Neural cell (in vitro differentiated cells): Measurements from ENCODE around the gene DDX51. TPM values are rescaled to one million over a fixed set of nuclear protein-coding genes. Genes with fewer than 3 reads are reported as not detected.
"Not testable (repeated sequence)": the region's sequence is repeated elsewhere in the genome, so short reads cannot be mapped to it uniquely, and the experiment has no call there.

Experiments
- H2AFZ ChIP-seq: fragments of 200-600, 300-800 bp; sonication (generic), shearing (Covaris generic); 2 replicates; pipeline ENCODE4 v1.6.0; 2014; ENCODE audit warnings: low read depth, mild to moderate bottlenecking, antibody characterized with exemption, low read length, moderate library complexity
- H3F3A ChIP-seq: fragments of 200-600 bp; shearing (Covaris generic); 2 replicates; pipeline ENCODE4 v1.6.1; 2016; ENCODE audit warnings: mild to moderate bottlenecking, moderate library complexity, mixed read lengths, antibody characterized with exemption, low read length; ENCODE audit not compliant: insufficient read depth, poor library complexity, severe bottlenecking
- H3K27ac ChIP-seq: fragments of 200-600, 300-800 bp; sonication (generic), shearing (Covaris generic); 2 replicates; pipeline ENCODE4 v1.5.1; 2014; ENCODE audit warnings: mild to moderate bottlenecking, low read length, moderate library complexity
- H3K27me3 ChIP-seq: fragments of 300-800, 200-600 bp; sonication (generic), shearing (Covaris generic); 2 replicates; pipeline ENCODE4 v1.6.0; 2014; ENCODE audit warnings: mild to moderate bottlenecking, low read depth, low read length, moderate library complexity; ENCODE audit not compliant: insufficient read depth
- H3K36me3 ChIP-seq: fragments of 300-800, 200-600 bp; sonication (generic), shearing (Covaris generic); 2 replicates; pipeline ENCODE4 v1.5.1; 2014; ENCODE audit warnings: mild to moderate bottlenecking, antibody characterized with exemption, low read length, moderate library complexity; ENCODE audit not compliant: insufficient read depth
- H3K4me2 ChIP-seq: fragments of 300-800, 200-600 bp; sonication (generic), shearing (Covaris generic); 2 replicates; pipeline ENCODE4 v1.6.0; 2014; ENCODE audit warnings: mild to moderate bottlenecking, low read length
- H3K4me3 ChIP-seq: fragments of 300-800, 200-600 bp; sonication (generic), shearing (Covaris generic); 2 replicates; pipeline ENCODE4 v1.5.1; 2014; ENCODE audit warnings: mild to moderate bottlenecking, low read length, moderate library complexity
- H3K79me2 ChIP-seq: fragments of 200-600 bp; shearing (Covaris generic); replicated peaks from 2 replicates; pipeline ENCODE4 v1.6.0; 2014; ENCODE audit warnings: mild to moderate bottlenecking, low read length, moderate library complexity; ENCODE audit not compliant: insufficient read depth
- H3K9ac ChIP-seq: fragments of 300-800, 200-600 bp; sonication (generic), shearing (Covaris generic); 2 replicates; pipeline ENCODE4 v1.6.1; 2016; ENCODE audit warnings: mild to moderate bottlenecking, low read length, mixed read lengths
- H3K9me2 ChIP-seq: fragments of 200-600 bp; shearing (Covaris generic); 2 replicates; pipeline ENCODE4 v1.6.1; 2016; ENCODE audit warnings: mild to moderate bottlenecking, low read length, mixed read lengths; ENCODE audit not compliant: insufficient read depth
- H3K9me3 ChIP-seq: fragments of 200-600, 300-800 bp; sonication (generic), shearing (Covaris generic); 2 replicates; pipeline ENCODE4 v1.6.1; 2016; ENCODE audit warnings: mild to moderate bottlenecking, mixed run types, low read length, moderate library complexity, mixed read lengths
- H4K20me1 ChIP-seq: fragments of 200-600 bp; shearing (Covaris generic); 2 replicates; pipeline ENCODE4 v1.6.1; 2016; ENCODE audit warnings: mild to moderate bottlenecking, mixed run types; ENCODE audit not compliant: insufficient read depth
- EP300 ChIP-seq: fragments of 450-650 bp; conservative IDR thresholded peaks from 2 replicates; pipeline ENCODE4 v1.6.1; 2014; ENCODE audit warnings: antibody characterized with exemption, mild to moderate bottlenecking, moderate library complexity; ENCODE audit not compliant: poor library complexity, severe bottlenecking
- POLR2AphosphoS5 ChIP-seq: IDR thresholded peaks from 2 replicates; pipeline ENCODE4 v1.6.1; 2012
- SMC3 ChIP-seq: fragments of 450-650 bp; conservative IDR thresholded peaks from 2 replicates; pipeline ENCODE4 v1.6.1; 2014; ENCODE audit warnings: antibody characterized with exemption, mild to moderate bottlenecking, moderate library complexity; ENCODE audit not compliant: poor library complexity
- polyA plus RNA-seq: library from polyadenylated mRNA; depleted of rRNA; stranded (reverse); fragments of >200 nt; gene quantifications from 2 replicates; pipeline ENCODE4 v1.2.3, GENCODE V29; 2014
- TF ChIP-seq, protein P1 (sequence below): IDR thresholded peaks from 2 replicates; pipeline ENCODE4 v1.6.1; 2012; ENCODE audit warnings: borderline replicate concordance
- TF ChIP-seq, protein P2 (sequence below): fragments of 450-650 bp; IDR thresholded peaks from 2 replicates; pipeline ENCODE4 v1.5.1; 2014; ENCODE audit warnings: antibody characterized with exemption, mild to moderate bottlenecking, moderate library complexity; ENCODE audit not compliant: poor library complexity, severe bottlenecking

Gene DDX51
- polyA plus RNA-seq, 1 donor from 2014 or later = 17.6 TPM

DNA sequence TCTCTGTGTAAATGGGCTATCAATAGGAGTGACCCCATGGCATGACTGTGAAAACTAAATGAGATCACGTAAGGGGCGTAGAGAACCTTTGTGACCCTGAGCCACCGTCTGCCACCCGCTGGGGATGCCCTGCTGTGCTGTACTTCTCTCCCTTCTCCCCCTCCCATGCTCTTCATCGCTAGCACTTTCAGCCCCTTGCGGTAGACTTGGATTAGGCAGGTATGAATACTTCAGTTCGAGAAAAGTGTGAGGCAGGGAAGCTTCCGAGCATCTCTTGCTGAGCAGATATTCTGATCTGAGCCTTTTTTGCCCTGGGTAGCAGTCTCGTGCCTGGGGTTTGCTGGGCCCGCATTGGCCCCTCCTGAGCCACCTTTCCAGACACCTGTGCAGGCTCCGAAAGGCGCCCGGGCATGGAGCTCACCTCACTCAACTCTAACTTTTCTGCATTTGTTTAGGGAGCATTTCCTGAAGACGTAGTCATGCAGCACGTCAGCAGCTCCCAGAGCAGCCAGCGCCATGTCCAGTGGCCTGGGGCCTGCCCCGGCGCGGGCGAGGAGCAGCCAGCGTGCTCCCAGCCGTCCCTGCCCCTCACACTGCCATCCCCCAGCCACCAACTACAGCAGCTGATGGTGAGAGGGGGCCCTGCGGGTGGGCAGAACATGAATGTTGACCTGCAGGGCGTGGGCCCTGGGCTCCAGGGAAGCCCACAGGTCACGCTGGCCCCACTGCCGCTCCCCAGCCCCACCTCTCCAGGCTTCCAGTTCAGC, 40.4 kb downstream of the DDX51 start:
- H4K20me1 ChIP-seq = no peaks in the 10 kb centered on the region
- H3K4me3 ChIP-seq = no peak overlapping the region
- peak overlapping the region; percentile 59 for H3K27ac ChIP-seq
- no peaks in the 10 kb centered on the region for H3F3A ChIP-seq
- H3K36me3 ChIP-seq = no peaks in the 10 kb centered on the region
- no peak overlapping the region for H3K4me2 ChIP-seq
- no peaks in the 10 kb centered on the region for H3K9me3 ChIP-seq
- H3K9me2 ChIP-seq = no peaks in the 10 kb centered on the region
- H3K27me3 ChIP-seq = no peaks in the 10 kb centered on the region
- H3K9ac ChIP-seq = peak overlapping the region; percentile 20
- TF ChIP-seq SMC3 = no peak
- no peak for TF ChIP-seq POLR2AphosphoS5
- TF ChIP-seq, protein P1, sequence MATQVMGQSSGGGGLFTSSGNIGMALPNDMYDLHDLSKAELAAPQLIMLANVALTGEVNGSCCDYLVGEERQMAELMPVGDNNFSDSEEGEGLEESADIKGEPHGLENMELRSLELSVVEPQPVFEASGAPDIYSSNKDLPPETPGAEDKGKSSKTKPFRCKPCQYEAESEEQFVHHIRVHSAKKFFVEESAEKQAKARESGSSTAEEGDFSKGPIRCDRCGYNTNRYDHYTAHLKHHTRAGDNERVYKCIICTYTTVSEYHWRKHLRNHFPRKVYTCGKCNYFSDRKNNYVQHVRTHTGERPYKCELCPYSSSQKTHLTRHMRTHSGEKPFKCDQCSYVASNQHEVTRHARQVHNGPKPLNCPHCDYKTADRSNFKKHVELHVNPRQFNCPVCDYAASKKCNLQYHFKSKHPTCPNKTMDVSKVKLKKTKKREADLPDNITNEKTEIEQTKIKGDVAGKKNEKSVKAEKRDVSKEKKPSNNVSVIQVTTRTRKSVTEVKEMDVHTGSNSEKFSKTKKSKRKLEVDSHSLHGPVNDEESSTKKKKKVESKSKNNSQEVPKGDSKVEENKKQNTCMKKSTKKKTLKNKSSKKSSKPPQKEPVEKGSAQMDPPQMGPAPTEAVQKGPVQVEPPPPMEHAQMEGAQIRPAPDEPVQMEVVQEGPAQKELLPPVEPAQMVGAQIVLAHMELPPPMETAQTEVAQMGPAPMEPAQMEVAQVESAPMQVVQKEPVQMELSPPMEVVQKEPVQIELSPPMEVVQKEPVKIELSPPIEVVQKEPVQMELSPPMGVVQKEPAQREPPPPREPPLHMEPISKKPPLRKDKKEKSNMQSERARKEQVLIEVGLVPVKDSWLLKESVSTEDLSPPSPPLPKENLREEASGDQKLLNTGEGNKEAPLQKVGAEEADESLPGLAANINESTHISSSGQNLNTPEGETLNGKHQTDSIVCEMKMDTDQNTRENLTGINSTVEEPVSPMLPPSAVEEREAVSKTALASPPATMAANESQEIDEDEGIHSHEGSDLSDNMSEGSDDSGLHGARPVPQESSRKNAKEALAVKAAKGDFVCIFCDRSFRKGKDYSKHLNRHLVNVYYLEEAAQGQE = no peak
- H2AFZ ChIP-seq = no peak overlapping the region
- no peaks in the 10 kb centered on the region for H3K79me2 ChIP-seq

DNA sequence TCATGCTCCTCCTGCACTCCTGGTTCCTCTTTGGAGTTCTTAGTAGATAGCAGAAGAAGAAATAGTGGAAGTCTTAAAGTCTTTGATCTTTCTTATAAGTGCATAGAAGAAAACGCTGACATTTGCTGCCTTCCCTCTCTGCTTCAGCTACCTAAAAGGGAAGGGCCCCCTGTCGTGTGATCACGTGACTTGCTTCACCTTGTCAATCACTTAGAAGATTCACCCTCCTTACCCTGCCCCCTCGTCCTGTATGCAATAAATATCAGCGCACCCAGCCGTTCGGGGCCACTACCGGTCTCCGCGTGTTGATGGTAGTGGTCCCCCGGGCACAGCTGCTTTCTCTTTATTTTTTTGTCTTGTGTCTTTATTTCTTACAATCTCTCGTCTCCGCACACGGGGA, 41.0 kb downstream of the DDX51 start:
- not testable (repeated sequence) for H3K79me2 ChIP-seq, H2AFZ ChIP-seq, H3K4me2 ChIP-seq, H4K20me1 ChIP-seq, H3K36me3 ChIP-seq, H3F3A ChIP-seq, H3K9me3 ChIP-seq, H3K4me3 ChIP-seq, H3K9me2 ChIP-seq, H3K27me3 ChIP-seq
- H3K9ac ChIP-seq = peak overlapping the region; percentile 20
- peak overlapping the region; percentile 59 for H3K27ac ChIP-seq

DNA sequence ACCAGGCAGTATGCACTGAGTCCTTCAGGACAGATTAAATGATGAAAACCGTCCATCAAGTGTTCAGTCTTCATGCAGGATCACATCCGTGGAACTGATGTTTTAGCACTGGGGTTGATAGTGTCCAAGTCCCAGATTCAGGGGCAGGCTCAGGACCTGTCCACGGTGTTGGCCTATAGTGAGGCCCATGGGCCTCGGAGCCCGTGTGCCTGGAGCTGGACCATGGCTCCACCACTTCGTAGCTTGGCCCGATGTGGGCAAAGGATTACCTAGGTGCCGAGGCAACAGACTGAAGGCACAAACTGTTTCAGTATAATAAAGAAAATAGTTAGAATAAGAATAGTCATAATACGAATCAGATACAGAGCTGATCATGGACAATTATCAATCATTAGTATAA, 41.8 kb downstream of the DDX51 start:
- H3K79me2 ChIP-seq = no peaks in the 10 kb centered on the region
- no peaks in the 10 kb centered on the region for H3F3A ChIP-seq
- no peak overlapping the region for H3K4me3 ChIP-seq
- H3K4me2 ChIP-seq = no peak overlapping the region
- no peaks in the 10 kb centered on the region for H3K36me3 ChIP-seq
- no peaks in the 10 kb centered on the region for H3K9me3 ChIP-seq
- no peak overlapping the region for H2AFZ ChIP-seq
- TF ChIP-seq, protein P2, sequence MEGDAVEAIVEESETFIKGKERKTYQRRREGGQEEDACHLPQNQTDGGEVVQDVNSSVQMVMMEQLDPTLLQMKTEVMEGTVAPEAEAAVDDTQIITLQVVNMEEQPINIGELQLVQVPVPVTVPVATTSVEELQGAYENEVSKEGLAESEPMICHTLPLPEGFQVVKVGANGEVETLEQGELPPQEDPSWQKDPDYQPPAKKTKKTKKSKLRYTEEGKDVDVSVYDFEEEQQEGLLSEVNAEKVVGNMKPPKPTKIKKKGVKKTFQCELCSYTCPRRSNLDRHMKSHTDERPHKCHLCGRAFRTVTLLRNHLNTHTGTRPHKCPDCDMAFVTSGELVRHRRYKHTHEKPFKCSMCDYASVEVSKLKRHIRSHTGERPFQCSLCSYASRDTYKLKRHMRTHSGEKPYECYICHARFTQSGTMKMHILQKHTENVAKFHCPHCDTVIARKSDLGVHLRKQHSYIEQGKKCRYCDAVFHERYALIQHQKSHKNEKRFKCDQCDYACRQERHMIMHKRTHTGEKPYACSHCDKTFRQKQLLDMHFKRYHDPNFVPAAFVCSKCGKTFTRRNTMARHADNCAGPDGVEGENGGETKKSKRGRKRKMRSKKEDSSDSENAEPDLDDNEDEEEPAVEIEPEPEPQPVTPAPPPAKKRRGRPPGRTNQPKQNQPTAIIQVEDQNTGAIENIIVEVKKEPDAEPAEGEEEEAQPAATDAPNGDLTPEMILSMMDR = no peak
- TF ChIP-seq EP300 = no peak
- H3K9ac ChIP-seq = no peak overlapping the region
- H3K9me2 ChIP-seq = no peaks in the 10 kb centered on the region
- H3K27me3 ChIP-seq = no peaks in the 10 kb centered on the region
- H3K27ac ChIP-seq = no peak overlapping the region
- H4K20me1 ChIP-seq = no peaks in the 10 kb centered on the region
